Measurements from ENCODE around the gene ASTL.

- TF ChIP-seq CTCF (IDR thresholded peaks at IDR 0.05; ENCODE audit: insufficient read depth, low read length) (no peak), REST (IDR thresholded peaks at IDR 0.05; ENCODE audit: insufficient replicate concordance, low read depth) (no peak), POLR2AphosphoS5 (IDR thresholded peaks at IDR 0.05; ENCODE audit: low read depth) (no peak), SPI1 (IDR thresholded peaks at IDR 0.05; ENCODE audit: borderline replicate concordance, low read depth) (no peak)
Observed at GRCh38 chr2:96098900-96099590, 39.3 kb downstream of the ASTL start.

Data from HL-60 (cell line).